H9 (cell line): ENCODE data around the gene VRK3. TPM values are rescaled to one million over a fixed set of nuclear protein-coding genes. Genes with fewer than 3 reads are reported as not detected.

Source experiments
- DNase-seq: peaks from one replicate; pipeline ENCODE4 v3.0.0-alpha.2; 2017
- H2AFZ ChIP-seq: one replicate; pipeline ENCODE4 v1.6.1; 2013; ENCODE audit warnings: mild to moderate bottlenecking, low read length, control low read depth, moderate library complexity
- H2AK5ac ChIP-seq: 2 replicates; pipeline ENCODE4 v1.6.1; 2013; ENCODE audit warnings: low read length, control low read depth, mixed read lengths; ENCODE audit not compliant: insufficient read length
- H2BK120ac ChIP-seq: one replicate; pipeline ENCODE4 v1.6.1; 2013; ENCODE audit warnings: low read depth, mild to moderate bottlenecking, low read length, control low read depth, inconsistent platforms; ENCODE audit not compliant: poor library complexity, severe bottlenecking
- H2BK12ac ChIP-seq: 2 replicates; pipeline ENCODE4 v1.6.1; 2013; ENCODE audit warnings: low read length, control low read depth, mixed read lengths, low read depth; ENCODE audit not compliant: insufficient read length
- H2BK15ac ChIP-seq: 2 replicates; pipeline ENCODE4 v1.6.1; 2013; ENCODE audit warnings: low read depth, low read length, control low read depth
- H2BK20ac ChIP-seq: one replicate; pipeline ENCODE4 v1.6.1; 2013; ENCODE audit warnings: low read depth, mild to moderate bottlenecking, low read length, control low read depth, inconsistent platforms; ENCODE audit not compliant: poor library complexity, severe bottlenecking
- H2BK5ac ChIP-seq: 2 replicates; pipeline ENCODE4 v1.6.1; 2013; ENCODE audit warnings: low read length, control low read depth, mixed read lengths; ENCODE audit not compliant: insufficient read length
- H3K14ac ChIP-seq: 2 replicates; pipeline ENCODE4 v1.6.1; 2013; ENCODE audit warnings: low read length, control low read depth; ENCODE audit not compliant: insufficient read depth
- H3K18ac ChIP-seq: 2 replicates; pipeline ENCODE4 v1.6.1; 2013; ENCODE audit warnings: low read depth, mild to moderate bottlenecking, mixed read lengths, low read length, control low read depth; ENCODE audit not compliant: insufficient read length
- H3K23ac ChIP-seq: 2 replicates; pipeline ENCODE4 v1.6.1; 2013; ENCODE audit warnings: low read length, control low read depth, mixed read lengths, low read depth; ENCODE audit not compliant: insufficient read length
- H3K23me2 ChIP-seq: 2 replicates; pipeline ENCODE4 v1.6.1; 2013; ENCODE audit warnings: low read depth, mild to moderate bottlenecking, mixed read lengths, low read length, control low read depth; ENCODE audit not compliant: insufficient read length, poor library complexity, severe bottlenecking
- H3K27ac ChIP-seq: 2 replicates; pipeline ENCODE4 v1.5.1; 2013; ENCODE audit warnings: low read length, control low read depth, mixed read lengths, low read depth; ENCODE audit not compliant: insufficient read length
- H3K27me3 ChIP-seq: 2 replicates; pipeline ENCODE4 v1.6.1; 2013; ENCODE audit warnings: low read length, control low read depth, inconsistent platforms; ENCODE audit not compliant: insufficient read depth
- H3K4ac ChIP-seq: 2 replicates; pipeline ENCODE4 v1.6.1; 2013; ENCODE audit warnings: low read depth, mild to moderate bottlenecking, control low read depth, inconsistent platforms, low read length, moderate library complexity
- H3K4me1 ChIP-seq: 2 replicates; pipeline ENCODE4 v1.6.1; 2013; ENCODE audit warnings: low read length, control low read depth, inconsistent platforms; ENCODE audit not compliant: insufficient read depth
- H3K4me2 ChIP-seq: 2 replicates; pipeline ENCODE4 v1.6.1; 2013; ENCODE audit warnings: low read length, control low read depth, mixed read lengths; ENCODE audit not compliant: insufficient read length, insufficient read depth
- H3K56ac ChIP-seq: 2 replicates; pipeline ENCODE4 v1.6.1; 2013; ENCODE audit warnings: low read depth, mild to moderate bottlenecking, mixed read lengths, low read length, control low read depth; ENCODE audit not compliant: insufficient read length
- H3K79me1 ChIP-seq: 2 replicates; pipeline ENCODE4 v1.6.1; 2013; ENCODE audit warnings: low read depth, mild to moderate bottlenecking, moderate library complexity, low read length, control low read depth, inconsistent platforms; ENCODE audit not compliant: insufficient read depth, poor library complexity, severe bottlenecking
- H3K79me2 ChIP-seq: 2 replicates; pipeline ENCODE4 v1.6.1; 2013; ENCODE audit warnings: low read length, control low read depth, inconsistent platforms; ENCODE audit not compliant: insufficient read depth
- H3K9ac ChIP-seq: 2 replicates; pipeline ENCODE4 v1.6.1; 2013; ENCODE audit warnings: low read length, control low read depth, mixed read lengths; ENCODE audit not compliant: insufficient read length; ENCODE audit errors: extremely low read depth
- H3K9me3 ChIP-seq: one replicate; pipeline ENCODE4 v1.6.1; 2013; ENCODE audit warnings: low read depth, low read length, inconsistent platforms; ENCODE audit not compliant: control insufficient read depth
- H3T11ph ChIP-seq: one replicate; pipeline ENCODE4 v1.6.1; 2013; ENCODE audit warnings: mild to moderate bottlenecking, low read length, control low read depth, inconsistent platforms
- H4K20me1 ChIP-seq: one replicate; pipeline ENCODE4 v1.6.1; 2013; ENCODE audit not compliant: control insufficient read depth, insufficient read length, insufficient read depth
- H4K5ac ChIP-seq: 2 replicates; pipeline ENCODE4 v1.6.1; 2013; ENCODE audit warnings: low read depth, mild to moderate bottlenecking, mixed read lengths, low read length, control low read depth; ENCODE audit not compliant: insufficient read length
- H4K8ac ChIP-seq: replicated peaks from 2 replicates; pipeline ENCODE4 v1.6.1; 2013; ENCODE audit warnings: low read length, control low read depth, mixed read lengths, low read depth; ENCODE audit not compliant: insufficient read length
- H4K91ac ChIP-seq: 2 replicates; pipeline ENCODE4 v1.6.1; 2013; ENCODE audit warnings: low read depth, mild to moderate bottlenecking, moderate library complexity, mixed read lengths, low read length, control low read depth; ENCODE audit not compliant: insufficient read length
- H3K27ac Mint-ChIP-seq, 3 experiments: 2 replicates in 2 of 3; 3 replicates in 1 of 3; pipeline ENCODE4 v1.8.0; 2020 to 2021; ENCODE audit warnings: mixed read lengths in 3 of 3, mild to moderate bottlenecking in 1 of 3, moderate library complexity in 1 of 3
- H3K27me3 Mint-ChIP-seq: 2 replicates; pipeline ENCODE4 v1.8.0; 2021; ENCODE audit warnings: low read depth, mild to moderate bottlenecking, moderate library complexity, mixed read lengths
- H3K36me3 Mint-ChIP-seq, 3 experiments: 2 replicates in 2 of 3; 3 replicates in 1 of 3; pipeline ENCODE4 v1.8.0; 2020 to 2021; ENCODE audit warnings: low read depth in 3 of 3, mixed read lengths in 3 of 3; ENCODE audit not compliant: insufficient read depth in 1 of 3
- H3K4me1 Mint-ChIP-seq, 2 experiments: 2 replicates each; pipeline ENCODE4 v1.8.0; 2020; ENCODE audit warnings: mixed read lengths in 2 of 2
- H3K4me3 Mint-ChIP-seq, 2 experiments: 2 replicates in 1 of 2; 3 replicates in 1 of 2; pipeline ENCODE4 v1.8.0; 2020 to 2021; ENCODE audit warnings: mild to moderate bottlenecking in 2 of 2, mixed read lengths in 2 of 2, moderate library complexity in 1 of 2
- H3K9me3 Mint-ChIP-seq, 2 experiments: 2 replicates in 1 of 2; 3 replicates in 1 of 2; pipeline ENCODE4 v1.8.0; 2020; ENCODE audit warnings: mild to moderate bottlenecking in 2 of 2, mixed read lengths in 2 of 2, moderate library complexity in 1 of 2
- WGBS: extraction: QIAGEN DNeasy Blood & Tissue Kit; methylation state at CpG from one replicate; pipeline ENCODE4 v1.1.7; 2013; ENCODE audit warnings: missing lambda C conversion rate, low lambda C conversion rate, mixed read lengths; ENCODE audit not compliant: insufficient read length; ENCODE audit errors: extremely low coverage; 5-methylcytosine and 5-hydroxymethylcytosine counted together
- total RNA-seq: library from RNA; stranded (reverse); gene quantifications from 2 replicates; pipeline ENCODE4 v1.2.1, GENCODE V29; 2021
- TF ChIP-seq, protein P1 (sequence below): fragments of 200-600 bp; sonication (generic); conservative IDR thresholded peaks from 3 replicates; pipeline ENCODE4 v1.8.0; 2021; ENCODE audit warnings: antibody characterized with exemption, mild to moderate bottlenecking

The VRK3 gene
- total RNA-seq, 1 experiment from 2014 or later: 33.5 TPM

GRCh38 chr19:50044922-50045321, 19.8 kb upstream of the VRK3 start:
- Histone ChIP-seq H2BK20ac (no peak overlapping the region), H4K5ac (no peak overlapping the region), H3K56ac (no peak overlapping the region), H2AK5ac (no peak overlapping the region), H3T11ph (no peak overlapping the region), H3K4me1 (no peaks in the 10 kb centered on the region), H2BK5ac (no peak overlapping the region), H3K9me3 (peaks cover 69% of the 10 kb centered on the region), H3K27ac (no peak overlapping the region), H4K8ac (no peak overlapping the region), H2AFZ (no peak overlapping the region), H2BK120ac (no peak overlapping the region), H3K79me1 (no peaks in the 10 kb centered on the region), H4K20me1 (no peaks in the 10 kb centered on the region), H3K23me2 (no peaks in the 10 kb centered on the region), H2BK12ac (no peak overlapping the region), H4K91ac (no peak overlapping the region), H3K18ac (no peak overlapping the region), H3K27me3 (no peaks in the 10 kb centered on the region), H3K23ac (no peak overlapping the region), H2BK15ac (no peak overlapping the region), H3K79me2 (no peaks in the 10 kb centered on the region), H3K4me2 (no peak overlapping the region), H3K9ac (no peak overlapping the region), H3K14ac (no peak overlapping the region), H3K4ac (no peak overlapping the region)
- Mint-ChIP-seq H3K27me3 (peaks cover 6% of the 10 kb centered on the region), H3K9me3 (peaks cover 70% of the 10 kb centered on the region in 2 experiments), H3K4me1 (no peaks in the 10 kb centered on the region), H3K4me3 (no peak overlapping the region), H3K27ac (no peak overlapping the region), H3K36me3 (peaks cover 85 to 89% (median 88%) of the 10 kb centered on the region in 3 experiments)
- DNase-seq: no peak
- no CpG with 5 or more reads among the region's 7 CpGs for WGBS
- TF ChIP-seq, protein P1, sequence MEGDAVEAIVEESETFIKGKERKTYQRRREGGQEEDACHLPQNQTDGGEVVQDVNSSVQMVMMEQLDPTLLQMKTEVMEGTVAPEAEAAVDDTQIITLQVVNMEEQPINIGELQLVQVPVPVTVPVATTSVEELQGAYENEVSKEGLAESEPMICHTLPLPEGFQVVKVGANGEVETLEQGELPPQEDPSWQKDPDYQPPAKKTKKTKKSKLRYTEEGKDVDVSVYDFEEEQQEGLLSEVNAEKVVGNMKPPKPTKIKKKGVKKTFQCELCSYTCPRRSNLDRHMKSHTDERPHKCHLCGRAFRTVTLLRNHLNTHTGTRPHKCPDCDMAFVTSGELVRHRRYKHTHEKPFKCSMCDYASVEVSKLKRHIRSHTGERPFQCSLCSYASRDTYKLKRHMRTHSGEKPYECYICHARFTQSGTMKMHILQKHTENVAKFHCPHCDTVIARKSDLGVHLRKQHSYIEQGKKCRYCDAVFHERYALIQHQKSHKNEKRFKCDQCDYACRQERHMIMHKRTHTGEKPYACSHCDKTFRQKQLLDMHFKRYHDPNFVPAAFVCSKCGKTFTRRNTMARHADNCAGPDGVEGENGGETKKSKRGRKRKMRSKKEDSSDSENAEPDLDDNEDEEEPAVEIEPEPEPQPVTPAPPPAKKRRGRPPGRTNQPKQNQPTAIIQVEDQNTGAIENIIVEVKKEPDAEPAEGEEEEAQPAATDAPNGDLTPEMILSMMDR: no peak
